Large intestine (tissue), 3 donors: Measurements from ENCODE around the gene HSD11B2. TPM values are rescaled to one million over a fixed set of nuclear protein-coding genes. Genes with fewer than 3 reads are reported as not detected.

Experiments
- DNase-seq, 2 donors: peaks; one replicate each; pipeline versions ENCODE4 v3.0.0 to v3.0.0-alpha.2; 2013
- H3K27ac ChIP-seq: one replicate; pipeline ENCODE4 v1.5.1; 2013; ENCODE audit warnings: low read length
- H3K27me3 ChIP-seq: 2 replicates; pipeline ENCODE4 v1.6.1; 2013; ENCODE audit warnings: low read length; ENCODE audit not compliant: control insufficient read depth, insufficient read depth
- H3K36me3 ChIP-seq: 2 replicates; pipeline ENCODE4 v1.6.1; 2013; ENCODE audit warnings: low read length; ENCODE audit not compliant: control insufficient read depth, insufficient read depth
- H3K4me1 ChIP-seq: one replicate; pipeline ENCODE4 v1.6.1; 2013; ENCODE audit warnings: low read length; ENCODE audit not compliant: control insufficient read depth, insufficient read depth
- H3K4me3 ChIP-seq: one replicate; pipeline ENCODE4 v1.5.1; 2013; ENCODE audit warnings: low read length
- H3K9me3 ChIP-seq: one replicate; pipeline ENCODE4 v1.6.1; 2013; ENCODE audit warnings: mild to moderate bottlenecking, low read depth, low read length, moderate library complexity; ENCODE audit not compliant: control insufficient read depth
- WGBS: methylation state at CpG from one replicate; pipeline ENCODE4 v1.1.5; 2013; ENCODE audit warnings: low lambda C conversion rate; ENCODE audit not compliant: insufficient coverage; 5-methylcytosine and 5-hydroxymethylcytosine counted together
- polyA plus RNA-seq: library from polyadenylated mRNA; unstranded; fragments of 120-200 nt; gene quantifications from one replicate; pipeline ENCODE4 v1.2.1, GENCODE V29; 2013

Gene HSD11B2
- polyA plus RNA-seq, 1 donor = 5.8 TPM

GRCh38 chr16:67454104-67454503, 23.2 kb downstream of the HSD11B2 start:
- DNase-seq = no peak
- no peaks in the 10 kb centered on the region for H3K9me3 ChIP-seq
- peaks cover 38% of the 10 kb centered on the region for H3K4me1 ChIP-seq
- no peak overlapping the region for H3K4me3 ChIP-seq
- H3K36me3 ChIP-seq = peaks cover 42% of the 10 kb centered on the region
- H3K27ac ChIP-seq = no peak overlapping the region
- WGBS = 100% methylated on average over 1 of the region's 5 CpGs
- no peaks in the 10 kb centered on the region for H3K27me3 ChIP-seq

GRCh38 chr16:67454852-67455251, 23.9 kb downstream of the HSD11B2 start:
- no peak for DNase-seq
- no CpG with 5 or more reads among the region's 6 CpGs for WGBS
- no peak overlapping the region for H3K4me3 ChIP-seq
- H3K27ac ChIP-seq = no peak overlapping the region
- H3K4me1 ChIP-seq = peaks cover 40% of the 10 kb centered on the region
- no peaks in the 10 kb centered on the region for H3K27me3 ChIP-seq
- no peaks in the 10 kb centered on the region for H3K9me3 ChIP-seq
- H3K36me3 ChIP-seq = peaks cover 42% of the 10 kb centered on the region

GRCh38 chr16:67456391-67457081, 25.6 kb downstream of the HSD11B2 start:
- no peak for DNase-seq
- no CpG with 5 or more reads among the region's 6 CpGs for WGBS
- Histone ChIP-seq H3K36me3 (peaks cover 40% of the 10 kb centered on the region), H3K27ac (no peak overlapping the region), H3K27me3 (no peaks in the 10 kb centered on the region), H3K4me1 (peaks cover 53% of the 10 kb centered on the region), H3K9me3 (no peaks in the 10 kb centered on the region), H3K4me3 (no peak overlapping the region)

- H3K9me3 ChIP-seq = no peaks in the 10 kb centered on the region
- no peak for DNase-seq
- peaks cover 53% of the 10 kb centered on the region for H3K4me1 ChIP-seq
- no peak overlapping the region for H3K27ac ChIP-seq
- peaks cover 29% of the 10 kb centered on the region for H3K36me3 ChIP-seq
- H3K4me3 ChIP-seq = no peak overlapping the region
- no peaks in the 10 kb centered on the region for H3K27me3 ChIP-seq
- no CpG with 5 or more reads among the region's 7 CpGs for WGBS
Measured at GRCh38 chr16:67457611-67458010, 26.7 kb downstream of the HSD11B2 start.

- no peak for DNase-seq
- Histone ChIP-seq H3K36me3 (peaks cover 24% of the 10 kb centered on the region), H3K27me3 (no peaks in the 10 kb centered on the region), H3K27ac (no peak overlapping the region), H3K9me3 (no peaks in the 10 kb centered on the region), H3K4me1 (peaks cover 56% of the 10 kb centered on the region), H3K4me3 (no peak overlapping the region)
- no CpG with 5 or more reads among the region's 6 CpGs for WGBS
Measured at GRCh38 chr16:67458121-67458641, 27.3 kb downstream of the HSD11B2 start.

- Histone ChIP-seq H3K4me1 (peaks cover 57% of the 10 kb centered on the region), H3K27me3 (no peaks in the 10 kb centered on the region), H3K27ac (peak overlapping the region; percentile 0), H3K4me3 (no peak overlapping the region), H3K36me3 (peaks cover 20% of the 10 kb centered on the region), H3K9me3 (no peaks in the 10 kb centered on the region)
- WGBS = no CpG with 5 or more reads among the region's 7 CpGs
- DNase-seq = no peak
Measured at GRCh38 chr16:67459066-67459860, 28.3 kb downstream of the HSD11B2 start.

- Histone ChIP-seq H3K27ac (peak overlapping the region; percentile 0), H3K9me3 (no peaks in the 10 kb centered on the region), H3K36me3 (peaks cover 19% of the 10 kb centered on the region), H3K27me3 (no peaks in the 10 kb centered on the region), H3K4me3 (no peak overlapping the region), H3K4me1 (peaks cover 57% of the 10 kb centered on the region)
- WGBS = no CpG with 5 or more reads among the region's 3 CpGs
- no peak for DNase-seq
Measured at GRCh38 chr16:67459861-67460150, 28.9 kb downstream of the HSD11B2 start.

GRCh38 chr16:67460168-67460567, 29.2 kb downstream of the HSD11B2 start:
- H3K27ac ChIP-seq = no peak overlapping the region
- no peak for DNase-seq

GRCh38 chr16:67460961-67461360, 30.0 kb downstream of the HSD11B2 start:
- WGBS = no CpG with 5 or more reads among the region's 2 CpGs
- Histone ChIP-seq H3K9me3 (no peaks in the 10 kb centered on the region), H3K27ac (peak overlapping the region; percentile 86), H3K4me1 (peaks cover 64% of the 10 kb centered on the region), H3K4me3 (no peak overlapping the region), H3K27me3 (no peaks in the 10 kb centered on the region), H3K36me3 (peaks cover 16% of the 10 kb centered on the region)
- no peak for DNase-seq

More at GRCh38 chr16:67460168-67460567, 29.2 kb downstream of the HSD11B2 start:
- no peaks in the 10 kb centered on the region for H3K9me3 ChIP-seq
- no CpG with 5 or more reads among the region's 5 CpGs for WGBS
- H3K4me3 ChIP-seq = no peak overlapping the region
- no peaks in the 10 kb centered on the region for H3K27me3 ChIP-seq
- peaks cover 16% of the 10 kb centered on the region for H3K36me3 ChIP-seq
- peaks cover 58% of the 10 kb centered on the region for H3K4me1 ChIP-seq

GRCh38 chr16:67461600-67462278, 30.8 kb downstream of the HSD11B2 start:
- Histone ChIP-seq H3K27me3 (no peaks in the 10 kb centered on the region), H3K4me3 (no peak overlapping the region), H3K9me3 (no peaks in the 10 kb centered on the region), H3K36me3 (peaks cover 16% of the 10 kb centered on the region), H3K27ac (peak overlapping the region; percentile 86), H3K4me1 (peaks cover 64% of the 10 kb centered on the region)
- DNase-seq = peak; percentile 89 to 95
- WGBS = no CpG with 5 or more reads among the region's 8 CpGs
